A673 (cell line): Measurements from ENCODE around the gene FYCO1. TPM values are rescaled to one million over a fixed set of nuclear protein-coding genes. Genes with fewer than 3 reads are reported as not detected.

Source experiments
- BruUV-seq: library from RNA; stranded (reverse); fragments of 400-500 nt; replicated peaks from 2 replicates; lab custom pipeline; 2021; lab: Mats Ljungman, UMichigan
- CTCF ChIA-PET: fragments of 300-600 bp; sonication (Branson Sonifier 250); formaldehyde crosslinking; loops from one replicate; lab custom pipeline; 2022; ENCODE audit warnings: antibody characterized with exemption; lab: Charles Lee
- POLR2A ChIA-PET: fragments of 300-600 bp; sonication (Branson Sonifier 250); formaldehyde crosslinking; loops from one replicate; lab custom pipeline; 2022; ENCODE audit warnings: antibody characterized with exemption; ENCODE audit not compliant: low non-redundant PET; lab: Charles Lee
- DNase-seq: peaks from one replicate; pipeline ENCODE4 v3.0.0-alpha.2; 2015; ENCODE audit warnings: low spot score
- H3K27ac ChIP-seq: fragments of 200-600 bp; sonication (generic); 2 replicates; pipeline ENCODE4 v1.5.1; 2016; ENCODE audit warnings: mixed run types, low read depth, mild to moderate bottlenecking, mixed read lengths, antibody characterized with exemption, low read length; ENCODE audit not compliant: poor library complexity, severe bottlenecking
- H3K27me3 ChIP-seq: fragments of 200-600 bp; sonication (generic); replicated peaks from 2 replicates; pipeline ENCODE4 v1.6.1; 2017; ENCODE audit warnings: mixed run types, low read depth, mild to moderate bottlenecking, mixed read lengths, antibody characterized with exemption, low read length; ENCODE audit not compliant: insufficient read depth, poor library complexity
- H3K36me3 ChIP-seq: fragments of 200-600 bp; sonication (generic); 2 replicates; pipeline ENCODE4 v1.6.1; 2016; ENCODE audit warnings: mixed run types, mild to moderate bottlenecking, mixed read lengths, antibody characterized with exemption, low read length; ENCODE audit not compliant: insufficient read depth, poor library complexity, severe bottlenecking
- H3K4me1 ChIP-seq: fragments of 200-600 bp; sonication (generic); 2 replicates; pipeline ENCODE4 v1.6.1; 2017; ENCODE audit warnings: mixed run types, mild to moderate bottlenecking, mixed read lengths, antibody characterized with exemption, low read length; ENCODE audit not compliant: insufficient read depth, poor library complexity, severe bottlenecking
- H3K4me3 ChIP-seq: fragments of 200-600 bp; sonication (generic); 2 replicates; pipeline ENCODE4 v1.5.1; 2016; ENCODE audit warnings: low read depth, mixed run types, mild to moderate bottlenecking, mixed read lengths, low read length; ENCODE audit not compliant: poor library complexity, severe bottlenecking
- H3K9me3 ChIP-seq: fragments of 200-600 bp; sonication (generic); 2 replicates; pipeline ENCODE4 v1.6.1; 2016; ENCODE audit warnings: mixed run types, low read depth, mild to moderate bottlenecking, mixed read lengths, antibody characterized with exemption, low read length; ENCODE audit not compliant: poor library complexity, severe bottlenecking
- EZH2 ChIP-seq: fragments of 200-600 bp; sonication (generic); IDR thresholded peaks from 2 replicates; pipeline ENCODE4 v1.6.1; 2017; ENCODE audit warnings: borderline replicate concordance, low read depth, mild to moderate bottlenecking, mixed read lengths, antibody characterized with exemption, low read length; ENCODE audit not compliant: poor library complexity, severe bottlenecking
- intact Hi-C: fragments of 100-400 bp; cut with micrococcal nuclease; formaldehyde crosslinking; loops from one replicate; pipeline ENCODE4 v1.10.0; 2022; ENCODE audit not compliant: unreplicated experiment
- total RNA-seq: library from RNA; stranded (reverse); gene quantifications from 2 replicates; pipeline ENCODE4 v1.2.3, GENCODE V29; 2021
- TF ChIP-seq, protein P1 (sequence below): fragments of 300-800, 200-600 bp; sonication (generic); conservative IDR thresholded peaks from 2 replicates; pipeline ENCODE4 v1.5.1; 2017; ENCODE audit warnings: low read depth, mild to moderate bottlenecking, antibody characterized with exemption, low read length, moderate library complexity, mixed read lengths

FYCO1 gene
- total RNA-seq, 1 experiment from 2014 or later: 7.4 TPM

DNA sequence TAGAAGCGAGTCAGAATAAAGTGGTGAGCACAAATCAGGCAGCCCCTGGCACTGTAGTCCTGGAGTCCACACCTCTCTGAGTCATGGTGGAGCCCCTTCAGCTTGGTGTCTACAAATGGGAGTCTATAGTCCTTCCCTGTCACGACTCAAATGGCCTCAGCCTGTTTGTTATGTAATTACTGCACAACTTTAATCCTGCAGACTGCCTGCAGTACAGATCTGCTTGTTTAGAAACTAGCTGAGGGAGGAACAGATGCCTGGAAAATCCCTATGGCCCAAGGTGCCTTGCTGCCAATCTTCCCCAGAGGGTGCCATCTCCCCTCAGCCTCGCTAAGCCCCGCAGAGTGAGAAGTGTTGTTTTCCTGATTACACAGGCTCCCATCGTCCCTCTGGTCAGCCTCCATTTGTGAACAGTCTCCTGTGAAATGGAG, 56.3 kb downstream of the FYCO1 start:
- ChIA-PET POLR2A (interaction anchor here (0.6 kb wide), 1 partner anchor 49 kb away, joined by 7 read pairs; no protein-coding TSS in a partner anchor), CTCF (interaction anchor here (0.9 to 1.1 kb wide), 4 partner anchors 10 to 488 kb away, joined by 3 to 17 read pairs (median 4); no protein-coding TSS in a partner anchor)
- no TSS peak for BruUV-seq

DNA sequence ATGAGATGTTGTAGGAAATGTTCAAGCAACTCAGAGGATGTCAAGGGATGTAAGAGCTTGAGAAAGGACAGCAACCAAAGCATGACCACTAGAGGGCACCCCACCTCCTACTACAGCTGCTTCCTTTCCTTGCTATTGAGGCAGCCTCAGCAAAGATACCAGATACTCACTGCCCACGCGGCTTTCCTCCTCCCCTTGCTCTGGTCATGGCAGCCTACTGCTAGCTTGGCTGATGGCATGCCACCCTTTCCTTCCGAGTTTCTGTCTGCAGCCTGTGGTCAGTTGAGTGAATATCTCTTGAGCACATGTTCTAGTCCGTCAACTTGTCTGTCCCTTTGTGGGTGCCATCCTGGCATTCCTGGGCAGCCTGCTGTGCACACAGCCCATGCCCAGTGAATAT, 56.8 kb downstream of the FYCO1 start:
- no peaks in the 10 kb centered on the region for H3K36me3 ChIP-seq
- no peak overlapping the region for H3K4me3 ChIP-seq
- no peaks in the 10 kb centered on the region for H3K4me1 ChIP-seq
- H3K27me3 ChIP-seq: no peaks in the 10 kb centered on the region
- ChIA-PET POLR2A (no interaction called here), CTCF (interaction anchor here (0.9 to 1.1 kb wide), 4 partner anchors 10 to 488 kb away, joined by 3 to 17 read pairs (median 4); no protein-coding TSS in a partner anchor)
- TF ChIP-seq, protein P1, sequence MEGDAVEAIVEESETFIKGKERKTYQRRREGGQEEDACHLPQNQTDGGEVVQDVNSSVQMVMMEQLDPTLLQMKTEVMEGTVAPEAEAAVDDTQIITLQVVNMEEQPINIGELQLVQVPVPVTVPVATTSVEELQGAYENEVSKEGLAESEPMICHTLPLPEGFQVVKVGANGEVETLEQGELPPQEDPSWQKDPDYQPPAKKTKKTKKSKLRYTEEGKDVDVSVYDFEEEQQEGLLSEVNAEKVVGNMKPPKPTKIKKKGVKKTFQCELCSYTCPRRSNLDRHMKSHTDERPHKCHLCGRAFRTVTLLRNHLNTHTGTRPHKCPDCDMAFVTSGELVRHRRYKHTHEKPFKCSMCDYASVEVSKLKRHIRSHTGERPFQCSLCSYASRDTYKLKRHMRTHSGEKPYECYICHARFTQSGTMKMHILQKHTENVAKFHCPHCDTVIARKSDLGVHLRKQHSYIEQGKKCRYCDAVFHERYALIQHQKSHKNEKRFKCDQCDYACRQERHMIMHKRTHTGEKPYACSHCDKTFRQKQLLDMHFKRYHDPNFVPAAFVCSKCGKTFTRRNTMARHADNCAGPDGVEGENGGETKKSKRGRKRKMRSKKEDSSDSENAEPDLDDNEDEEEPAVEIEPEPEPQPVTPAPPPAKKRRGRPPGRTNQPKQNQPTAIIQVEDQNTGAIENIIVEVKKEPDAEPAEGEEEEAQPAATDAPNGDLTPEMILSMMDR: peak; percentile 71
- TF ChIP-seq EZH2: no peak
- DNase-seq: peak; percentile 72
- H3K9me3 ChIP-seq: no peaks in the 10 kb centered on the region
- no TSS peak for BruUV-seq
- intact Hi-C loops: loop anchor here (2.0 kb wide), 1 partner anchor 140 kb away; no protein-coding TSS in a partner anchor
- H3K27ac ChIP-seq: no peak overlapping the region

More for the DNA sequence above, 56.3 kb downstream of the FYCO1 start:
- no peaks in the 10 kb centered on the region for H3K9me3 ChIP-seq
- DNase-seq: no peak
- H3K27me3 ChIP-seq: no peaks in the 10 kb centered on the region
- no peak overlapping the region for H3K4me3 ChIP-seq
- intact Hi-C loops: loop anchor here (2.0 kb wide), 1 partner anchor 139 kb away; no protein-coding TSS in a partner anchor
- no peaks in the 10 kb centered on the region for H3K4me1 ChIP-seq
- no peak overlapping the region for H3K27ac ChIP-seq
- H3K36me3 ChIP-seq: no peaks in the 10 kb centered on the region
- TF ChIP-seq EZH2: no peak
- TF ChIP-seq, protein P1: no peak

DNA sequence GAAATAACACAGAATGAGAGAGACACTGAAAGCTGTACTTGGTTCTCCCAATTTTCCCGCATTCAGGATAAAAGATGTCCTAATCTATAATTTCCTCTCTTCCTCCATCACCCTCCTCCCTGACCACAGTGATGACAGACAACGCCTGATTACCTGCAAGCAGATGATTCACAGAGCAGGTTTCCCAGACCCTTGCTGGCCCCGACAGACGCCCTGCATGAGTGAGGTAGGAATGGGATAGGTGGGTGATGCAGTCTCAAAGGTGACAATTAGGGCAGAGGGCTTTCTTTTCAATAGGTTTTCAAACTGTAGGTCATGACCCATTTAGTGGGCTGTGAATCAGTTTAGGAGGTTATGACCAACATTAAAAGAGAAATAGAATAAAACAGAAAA, 57.6 kb downstream of the FYCO1 start:
- Histone ChIP-seq H3K27me3 (no peaks in the 10 kb centered on the region), H3K27ac (no peak overlapping the region), H3K4me3 (no peak overlapping the region), H3K36me3 (no peaks in the 10 kb centered on the region), H3K4me1 (no peaks in the 10 kb centered on the region), H3K9me3 (no peaks in the 10 kb centered on the region)
- ChIA-PET CTCF (interaction anchor here (1.0 to 1.1 kb wide), 2 partner anchors 141 to 489 kb away, joined by 3 to 17 read pairs; no protein-coding TSS in a partner anchor), POLR2A (no interaction called here)
- no peak for TF ChIP-seq EZH2
- TF ChIP-seq, protein P1: no peak
- BruUV-seq: no TSS peak
- no peak for DNase-seq
- intact Hi-C loops: loop anchor here (2.0 kb wide), 1 partner anchor 141 kb away; no protein-coding TSS in a partner anchor
